ENCODE data around the gene SH2D7.
A peak's percentile ranks its signal among the peaks of the same experiment; 100 is the strongest.

GRCh38 chr15:78056714-78057269 lies 35.6 kb upstream of the SH2D7 start:
- TF ChIP-seq CTCF (IDR thresholded peaks at IDR 0.05; ENCODE audit: insufficient read depth, low read length) (no peak), GABPA (IDR thresholded peaks at IDR 0.05; ENCODE audit: low read depth) (no peak), SPI1 (IDR thresholded peaks at IDR 0.05; ENCODE audit: borderline replicate concordance, low read depth) (peak; percentile 89), POLR2AphosphoS5 (IDR thresholded peaks at IDR 0.05; ENCODE audit: low read depth) (peak; percentile 78)

Data from HL-60 (cell line).